AG04449 (cell line): ENCODE results near the gene TCF19.

ENCODE experiments used
- CTCF ChIA-PET: fragments of 350-600 bp; formaldehyde crosslinking; extraction: SDS; loops from one replicate; lab custom pipeline; 2021; ENCODE audit warnings: antibody characterized with exemption; lab: Yijun Ruan, JAX
- POLR2A ChIA-PET: fragments of 400-600, 350-600 bp; formaldehyde crosslinking; extraction: SDS; loops from one replicate; lab custom pipeline; 2020; ENCODE audit warnings: antibody characterized with exemption, inconsistent platforms; lab: Yijun Ruan, JAX
- DNase-seq: peaks from one replicate; pipeline ENCODE4 v3.0.0-alpha.2; 2010; ENCODE audit warnings: low read depth, low spot score
- H3K4me3 ChIP-seq: 2 replicates; pipeline ENCODE4 v1.5.1; 2011; ENCODE audit warnings: low read depth, mild to moderate bottlenecking, control low read depth, low read length
- TF ChIP-seq, protein P1 (sequence below): IDR thresholded peaks from one replicate; pipeline ENCODE4 v1.5.1; 2011; ENCODE audit warnings: mild to moderate bottlenecking, moderate library complexity, low read length, control low read depth, inconsistent platforms; ENCODE audit not compliant: insufficient read depth; ENCODE audit errors: missing control alignments

Gene TCF19

DNA sequence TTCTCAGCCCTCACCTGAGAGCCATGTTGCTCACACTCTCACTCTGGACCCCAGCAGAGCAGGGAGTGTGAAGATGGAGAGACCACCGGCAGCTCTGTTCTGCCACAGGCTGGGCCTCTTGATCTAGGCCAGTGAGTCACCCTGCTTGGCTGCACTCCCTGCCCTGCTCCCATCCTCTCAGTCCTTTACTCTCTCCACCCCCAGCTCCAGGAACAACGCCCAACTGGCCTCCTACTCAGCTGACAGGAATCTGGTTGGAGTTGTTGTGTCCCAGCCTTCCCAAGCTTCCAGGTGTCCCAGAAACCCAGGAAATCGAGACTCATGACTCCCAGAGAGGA is 43.9 kb upstream of the TCF19 start, which contains the start of gene PSORS1C1:
TSS of gene PSORS1C1 (plus strand) at position 260 of the 338 bp plus-strand sequence. CDS start 14,833 bp downstream, outside the sequence.
- peak within 1 kb of the TSS; percentile 25 for H3K4me3 ChIP-seq
- CTCF ChIA-PET = interaction anchor here (1.1 to 11.8 kb wide), 11 partner anchors 14 to 288 kb away, joined by 3 to 162 read pairs (median 8); partner anchors contain the start of gene VARS2
- TF ChIP-seq, protein P1, sequence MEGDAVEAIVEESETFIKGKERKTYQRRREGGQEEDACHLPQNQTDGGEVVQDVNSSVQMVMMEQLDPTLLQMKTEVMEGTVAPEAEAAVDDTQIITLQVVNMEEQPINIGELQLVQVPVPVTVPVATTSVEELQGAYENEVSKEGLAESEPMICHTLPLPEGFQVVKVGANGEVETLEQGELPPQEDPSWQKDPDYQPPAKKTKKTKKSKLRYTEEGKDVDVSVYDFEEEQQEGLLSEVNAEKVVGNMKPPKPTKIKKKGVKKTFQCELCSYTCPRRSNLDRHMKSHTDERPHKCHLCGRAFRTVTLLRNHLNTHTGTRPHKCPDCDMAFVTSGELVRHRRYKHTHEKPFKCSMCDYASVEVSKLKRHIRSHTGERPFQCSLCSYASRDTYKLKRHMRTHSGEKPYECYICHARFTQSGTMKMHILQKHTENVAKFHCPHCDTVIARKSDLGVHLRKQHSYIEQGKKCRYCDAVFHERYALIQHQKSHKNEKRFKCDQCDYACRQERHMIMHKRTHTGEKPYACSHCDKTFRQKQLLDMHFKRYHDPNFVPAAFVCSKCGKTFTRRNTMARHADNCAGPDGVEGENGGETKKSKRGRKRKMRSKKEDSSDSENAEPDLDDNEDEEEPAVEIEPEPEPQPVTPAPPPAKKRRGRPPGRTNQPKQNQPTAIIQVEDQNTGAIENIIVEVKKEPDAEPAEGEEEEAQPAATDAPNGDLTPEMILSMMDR = no peak
- peak; percentile 73 for DNase-seq
- POLR2A ChIA-PET = interaction anchor here (0.6 kb wide), 1 partner anchor 715 kb away, joined by 3 read pairs; no protein-coding TSS in a partner anchor

DNA sequence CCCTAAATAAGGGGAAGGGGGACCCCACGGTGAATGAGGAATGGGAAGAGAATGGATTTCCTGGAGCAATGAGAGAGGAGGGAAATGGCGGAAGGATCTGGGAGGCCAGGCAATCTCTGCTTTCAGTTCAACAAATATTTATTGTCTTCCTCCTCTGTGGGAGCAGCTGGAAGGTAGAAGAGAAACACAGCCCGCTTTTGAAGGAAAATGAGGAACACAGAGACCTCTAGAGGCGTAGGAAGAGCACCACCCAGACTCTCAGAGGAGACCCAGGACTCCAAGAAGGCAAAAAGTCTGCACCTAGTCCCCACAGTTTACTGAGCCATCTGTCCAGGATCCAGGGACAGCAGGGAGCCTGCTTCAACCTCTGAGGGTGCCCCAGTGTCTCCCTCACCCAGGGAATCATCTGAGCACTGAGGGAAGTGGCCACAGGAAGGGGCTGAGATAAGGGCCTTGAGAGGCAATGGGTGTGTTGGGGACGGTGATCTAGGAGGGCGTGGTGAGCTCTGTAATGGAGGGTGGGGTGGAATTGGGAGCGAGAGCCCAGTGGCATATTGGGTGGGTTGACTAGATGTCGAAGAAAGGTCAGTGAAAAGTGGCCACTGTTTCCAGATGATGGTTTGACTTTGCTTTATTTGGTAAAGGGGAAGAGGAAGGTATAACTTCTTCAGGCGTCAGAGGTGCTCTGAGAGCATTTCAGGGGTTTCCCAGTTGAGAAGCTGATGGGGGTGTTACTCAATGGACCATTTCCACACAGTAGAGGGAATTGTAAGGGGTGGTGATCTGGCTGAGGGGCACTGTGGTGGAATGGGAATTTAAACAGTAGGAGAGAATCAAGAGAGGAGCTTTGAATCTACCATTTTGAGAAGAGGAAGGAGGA is 43.2 kb upstream of the TCF19 start:
- ChIA-PET CTCF (interaction anchor here (0.6 to 11.8 kb wide), 17 partner anchors 13 to 436 kb away, joined by 3 to 162 read pairs (median 5); partner anchors contain the start of genes TCF19 and VARS2), POLR2A (interaction anchor here (0.6 to 0.8 kb wide), 2 partner anchors 61 to 715 kb away, joined by 3 read pairs; no protein-coding TSS in a partner anchor)
- H3K4me3 ChIP-seq = peak overlapping the region; percentile 25
- no peak for DNase-seq
- TF ChIP-seq, protein P1 = peak; percentile 35

DNA sequence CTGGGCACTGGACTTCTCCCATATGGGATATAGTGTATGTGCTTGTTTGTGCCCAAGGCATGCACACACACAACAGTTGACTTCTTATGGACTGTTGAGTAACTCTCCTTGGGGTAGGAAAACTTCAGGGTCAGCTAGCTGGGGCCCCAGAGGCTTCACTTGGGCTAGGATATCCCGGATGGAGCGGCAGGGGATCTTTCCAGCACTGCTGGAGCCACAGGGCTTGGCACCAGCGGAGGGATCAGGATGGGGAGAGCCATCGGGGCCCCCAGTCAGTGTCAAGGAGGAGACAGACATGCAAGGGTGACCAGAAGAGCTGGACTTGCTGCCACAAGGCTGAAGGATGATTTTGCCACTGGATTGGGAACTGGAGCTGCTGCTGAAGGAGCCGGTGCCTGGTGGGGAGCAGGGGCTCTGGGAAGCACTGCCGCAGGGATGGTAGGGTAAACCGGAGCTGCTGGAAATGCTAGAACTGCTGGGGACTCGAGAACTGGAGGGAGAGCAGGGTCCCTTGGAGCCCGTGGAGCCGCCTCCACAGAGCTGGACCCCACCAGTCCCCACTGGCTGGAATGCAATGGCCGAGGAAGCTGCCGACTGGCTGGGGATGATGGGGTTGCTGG is 42.3 kb upstream of the TCF19 start:
- H3K4me3 ChIP-seq = no peak overlapping the region
- DNase-seq = no peak
- ChIA-PET POLR2A (no interaction called here), CTCF (interaction anchor here (0.6 to 11.8 kb wide), 14 partner anchors 12 to 437 kb away, joined by 3 to 162 read pairs (median 4); partner anchors contain the start of genes TCF19 and VARS2)
- TF ChIP-seq, protein P1 = no peak

DNA sequence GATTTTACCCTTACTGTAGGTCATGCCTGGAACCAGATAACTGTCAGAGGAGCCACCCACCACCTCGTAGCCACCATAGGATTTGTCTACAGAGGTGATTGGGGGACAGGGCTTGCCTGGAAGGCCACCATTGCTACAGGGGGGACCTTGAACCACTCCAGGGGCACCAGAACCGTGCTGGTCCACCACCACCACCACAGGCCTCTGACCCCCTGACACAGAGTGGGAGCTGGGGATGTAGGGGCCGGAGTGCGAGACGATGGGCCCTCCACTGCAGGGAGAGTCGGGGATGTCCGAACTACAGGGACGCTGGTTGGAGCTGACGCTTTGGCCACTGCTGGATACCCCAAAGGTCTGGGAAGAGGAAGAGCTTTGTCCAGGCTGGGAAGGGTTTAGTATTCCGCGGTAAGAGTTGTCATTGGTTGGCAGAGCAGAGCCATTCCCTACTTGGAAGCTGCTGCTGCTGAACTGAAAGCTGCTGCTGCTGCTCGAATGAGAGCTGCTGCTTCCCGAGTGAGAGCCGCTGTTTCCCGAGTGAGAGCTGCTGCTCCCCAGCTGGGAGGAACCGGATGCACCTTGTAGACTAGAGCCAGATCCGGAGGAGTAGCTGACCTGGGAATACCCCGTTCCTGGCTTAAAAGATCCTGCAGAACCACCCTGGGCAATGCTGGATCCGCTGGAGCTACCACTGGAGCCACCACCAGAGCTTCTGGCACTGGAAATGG is 41.6 kb upstream of the TCF19 start:
- POLR2A ChIA-PET = no interaction called here
- TF ChIP-seq, protein P1 = no peak
- CTCF ChIA-PET = interaction anchor here (0.6 to 11.8 kb wide), 8 partner anchors 12 to 202 kb away, joined by 3 to 162 read pairs (median 8); partner anchors contain the start of gene VARS2
- H3K4me3 ChIP-seq = no peak overlapping the region
- DNase-seq = no peak

DNA sequence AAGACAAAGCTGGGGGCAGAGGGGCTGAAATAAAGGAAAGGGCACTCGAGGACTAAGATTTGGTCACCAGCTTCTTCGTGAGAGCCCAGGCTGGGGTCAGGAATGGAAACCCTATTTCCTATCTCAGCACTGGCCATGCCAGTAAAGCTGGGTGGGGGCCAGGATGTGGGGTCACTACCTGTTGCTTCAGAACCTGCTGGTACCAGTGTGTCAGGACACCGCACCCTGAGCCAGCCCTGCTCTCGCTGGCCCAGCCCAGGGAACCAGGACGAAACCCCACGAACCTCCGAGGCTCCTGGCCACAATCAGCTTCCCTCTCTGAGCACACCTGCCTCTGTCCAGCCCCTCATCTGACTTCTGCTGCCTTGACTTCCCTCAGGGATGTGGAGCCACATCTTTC is 40.2 kb upstream of the TCF19 start:
- POLR2A ChIA-PET = no interaction called here
- TF ChIP-seq, protein P1 = no peak

More for the DNA sequence above, 40.2 kb upstream of the TCF19 start:
- no peak for DNase-seq
- CTCF ChIA-PET = interaction anchor here (0.9 to 11.8 kb wide), 4 partner anchors 10 to 74 kb away, joined by 3 to 162 read pairs (median 7); no protein-coding TSS in a partner anchor
- no peak overlapping the region for H3K4me3 ChIP-seq
